Esophagus mucosa (tissue), 1 donor: Measurements from ENCODE around the gene KLHL9. TPM values are rescaled to one million over a fixed set of nuclear protein-coding genes. Genes with fewer than 3 reads are reported as not detected.
"Not testable (repeated sequence)": the region's sequence is repeated elsewhere in the genome, so short reads cannot be mapped to it uniquely, and the experiment has no call there.

ENCODE experiments used
- ATAC-seq: fragments of 200-7000 bp; cut with Tn5 transposase; one replicate; pipeline ENCODE4 v1.9.1; 2020
- total RNA-seq: library from RNA; stranded (reverse); gene quantifications from one replicate; pipeline ENCODE4 v1.2.4, GENCODE V29; 2023
- donor health status: DM: yes; HTN: yes; CAD: no.

Gene KLHL9
- total RNA-seq: 10.1 TPM

- peak; percentile 100 for ATAC-seq
Measured at GRCh38 chr9:21334701-21335632, at the start of gene KLHL9. KLHL9 (minus strand) TSS chr9:21335404; CDS start chr9:21334859, 545 bp downstream.

- no peak for ATAC-seq
Measured at GRCh38 chr9:21383627-21384026, 48.4 kb upstream of the KLHL9 start.

- no peak for ATAC-seq
Measured at GRCh38 chr9:21381448-21382339, 46.5 kb upstream of the KLHL9 start.

- not testable (repeated sequence) for ATAC-seq
Measured at GRCh38 chr9:21371467-21371866, 36.3 kb upstream of the KLHL9 start.

- no peak for ATAC-seq
Measured at GRCh38 chr9:21367957-21368356, 32.8 kb upstream of the KLHL9 start, which contains the start of gene IFNA13. IFNA13 (minus strand) TSS chr9:21368057; CDS start chr9:21368010, 47 bp downstream.

GRCh38 chr9:21367169-21367568 lies 32.0 kb upstream of the KLHL9 start:
- not testable (repeated sequence) for ATAC-seq

- ATAC-seq: no peak
Measured at GRCh38 chr9:21362287-21362686, 27.1 kb upstream of the KLHL9 start.

GRCh38 chr9:21357479-21358460 lies 22.6 kb upstream of the KLHL9 start:
- no peak for ATAC-seq

GRCh38 chr9:21350787-21351186 lies 15.6 kb upstream of the KLHL9 start, which contains the start of gene IFNA6:
IFNA6 (minus strand) TSS chr9:21350887; CDS start chr9:21350887, 0 bp downstream.
- no peak for ATAC-seq

GRCh38 chr9:21348430-21348970 lies 13.3 kb upstream of the KLHL9 start:
- no peak for ATAC-seq

GRCh38 chr9:21340735-21341134 lies 5.5 kb upstream of the KLHL9 start:
- ATAC-seq: no peak

GRCh38 chr9:21336457-21336856 lies 1.3 kb upstream of the KLHL9 start:
- ATAC-seq: no peak

- no peak for ATAC-seq
Measured at GRCh38 chr9:21333226-21333625, 2.0 kb downstream of the KLHL9 start.

- no peak for ATAC-seq
Measured at GRCh38 chr9:21331676-21332402, 3.4 kb downstream of the KLHL9 start.

- ATAC-seq: peak; percentile 68
Measured at GRCh38 chr9:21326526-21327139, 8.6 kb downstream of the KLHL9 start.

- no peak for ATAC-seq
Measured at GRCh38 chr9:21324047-21324446, 11.2 kb downstream of the KLHL9 start.

- no peak for ATAC-seq
Measured at GRCh38 chr9:21322911-21323461, 12.2 kb downstream of the KLHL9 start.

GRCh38 chr9:21320465-21320864 lies 14.7 kb downstream of the KLHL9 start:
- no peak for ATAC-seq

GRCh38 chr9:21317956-21318923 lies 17.0 kb downstream of the KLHL9 start:
- ATAC-seq: peak; percentile 73
